ENCODE data around the gene TSPAN18. TPM values are rescaled to one million over a fixed set of nuclear protein-coding genes. Genes with fewer than 3 reads are reported as not detected.

The TSPAN18 gene
- polyA plus RNA-seq, 1 of the 3 experiments (the other 2 are of a cell fraction), result 0.72 TPM

DNA sequence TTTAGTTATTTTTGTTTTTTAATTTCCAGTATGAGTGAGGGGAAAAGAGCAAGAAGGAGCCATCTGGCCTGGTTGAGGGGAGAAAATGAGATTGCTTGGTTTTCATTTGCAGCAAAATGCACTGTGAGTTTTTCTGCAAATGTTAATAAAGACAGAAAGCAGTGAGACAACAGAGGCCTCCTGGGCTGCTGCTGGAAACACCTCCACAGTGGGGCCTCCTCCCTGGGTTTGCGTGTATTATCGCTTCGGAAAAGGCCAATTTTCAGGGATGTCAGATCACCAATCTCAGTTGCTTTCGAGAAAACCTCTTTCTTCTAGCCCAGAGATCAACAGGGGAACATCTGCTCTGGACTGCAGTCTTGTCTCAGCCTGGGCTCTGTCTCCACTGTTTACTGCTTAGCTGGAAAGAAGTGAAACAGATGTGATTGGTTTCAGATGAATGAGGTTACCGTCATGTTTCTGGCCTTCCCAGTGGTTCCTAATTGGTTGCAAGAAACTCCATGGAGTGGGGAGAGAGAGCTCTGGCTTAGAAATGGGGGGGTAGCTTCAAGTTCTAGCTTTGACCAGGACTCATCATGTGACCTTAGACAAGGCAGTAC is 17.3 kb downstream of the TSPAN18 start:
- Histone ChIP-seq H3K27me3 (ENCODE audit: insufficient read depth) (peaks cover 12% of the 10 kb centered on the region; the same call in 1 of the 2 replicates), H3K79me2 (ENCODE audit: insufficient read depth) (no peaks in the 10 kb centered on the region), H3K4me1 (ENCODE audit: control insufficient read depth in 1 of 2, insufficient read depth in 2 of 2, low read depth in 1 of 2, low read length in 1 of 2) (peaks cover 0 to 74% of the 10 kb centered on the region in 2 experiments; a peak in 2 of 4 replicates), H3K9ac (no peak overlapping the region), H3K4me2 (no peak overlapping the region), H3K36me3 (replicated peaks in 1 of 2; ENCODE audit: control insufficient read depth in 1 of 2, insufficient read depth in 2 of 2, low read length in 1 of 2) (no peaks in the 10 kb centered on the region), H3K4me3 (ENCODE audit: low read depth in 2 of 2, low read length in 1 of 2) (no peak overlapping the region), H3K27ac (ENCODE audit: low read depth in 2 of 2, low read length in 1 of 2) (peak overlapping the region in 1 of 2 experiments; percentile 96; a peak in 2 of 4 replicates), H4K20me1 (ENCODE audit: insufficient read depth) (no peaks in the 10 kb centered on the region), H3K9me3 (no peaks in the 10 kb centered on the region), H3K9me2 (no peaks in the 10 kb centered on the region), H3F3A (replicated peaks; ENCODE audit: insufficient read depth) (no peaks in the 10 kb centered on the region), H2AFZ (ENCODE audit: low read depth) (no peak overlapping the region)
- DNase-seq, result peak; percentile 72
- CTCF ChIA-PET, result interaction anchor here (0.7 to 2.7 kb wide), 8 partner anchors 9 to 813 kb away, joined by 3 to 9 read pairs (median 4); no protein-coding TSS in a partner anchor
- WGBS (ENCODE audit: low lambda C conversion rate), result 40% methylated on average over 5 of the region's 5 CpGs
- POLR2A ChIA-PET, result interaction anchor here (1.1 to 2.4 kb wide), 4 partner anchors 10 to 118 kb away, joined by 3 to 11 read pairs (median 9); no protein-coding TSS in a partner anchor
- TF ChIP-seq MXI1 (IDR thresholded peaks at IDR 0.05; ENCODE audit: low read depth, low read length) (peak; percentile 33; the same call in 1 of the 2 replicates), EP300 (IDR thresholded peaks at IDR 0.05; ENCODE audit: borderline replicate concordance in 1 of 2, low read depth in 1 of 2, low read length in 1 of 2) (peak in 1 of 2 experiments; percentile 83; a peak in 2 of 4 replicates), SMC3 (IDR thresholded peaks at IDR 0.05; ENCODE audit: low read depth, low read length) (no peak; the same call in 1 of the 2 replicates), TCF12 (IDR thresholded peaks at IDR 0.05) (peak; percentile 41; the same call in 1 of the 2 replicates), FOXJ3 (CRISPR knock-in tag; IDR thresholded peaks at IDR 0.05) (peak; percentile 90), CHD2 (IDR thresholded peaks at IDR 0.05; ENCODE audit: low read length, partially characterized antibody) (peak; percentile 28), RFX5 (IDR thresholded peaks at IDR 0.05; ENCODE audit: low read length) (peak; percentile 42; the same call in 1 of the 2 replicates), RCOR1 (IDR thresholded peaks at IDR 0.05; ENCODE audit: low read length) (peak; percentile 68; the same call in 1 of the 2 replicates), RAD21 (IDR thresholded peaks at IDR 0.05; ENCODE audit: low read length) (peak; percentile 19; the same call in 1 of the 2 replicates)
- TF ChIP-seq, protein P1, sequence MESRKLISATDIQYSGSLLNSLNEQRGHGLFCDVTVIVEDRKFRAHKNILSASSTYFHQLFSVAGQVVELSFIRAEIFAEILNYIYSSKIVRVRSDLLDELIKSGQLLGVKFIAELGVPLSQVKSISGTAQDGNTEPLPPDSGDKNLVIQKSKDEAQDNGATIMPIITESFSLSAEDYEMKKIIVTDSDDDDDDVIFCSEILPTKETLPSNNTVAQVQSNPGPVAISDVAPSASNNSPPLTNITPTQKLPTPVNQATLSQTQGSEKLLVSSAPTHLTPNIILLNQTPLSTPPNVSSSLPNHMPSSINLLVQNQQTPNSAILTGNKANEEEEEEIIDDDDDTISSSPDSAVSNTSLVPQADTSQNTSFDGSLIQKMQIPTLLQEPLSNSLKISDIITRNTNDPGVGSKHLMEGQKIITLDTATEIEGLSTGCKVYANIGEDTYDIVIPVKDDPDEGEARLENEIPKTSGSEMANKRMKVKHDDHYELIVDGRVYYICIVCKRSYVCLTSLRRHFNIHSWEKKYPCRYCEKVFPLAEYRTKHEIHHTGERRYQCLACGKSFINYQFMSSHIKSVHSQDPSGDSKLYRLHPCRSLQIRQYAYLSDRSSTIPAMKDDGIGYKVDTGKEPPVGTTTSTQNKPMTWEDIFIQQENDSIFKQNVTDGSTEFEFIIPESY (IDR thresholded peaks at IDR 0.05; ENCODE audit: borderline replicate concordance, low read depth), result no peak

DNA sequence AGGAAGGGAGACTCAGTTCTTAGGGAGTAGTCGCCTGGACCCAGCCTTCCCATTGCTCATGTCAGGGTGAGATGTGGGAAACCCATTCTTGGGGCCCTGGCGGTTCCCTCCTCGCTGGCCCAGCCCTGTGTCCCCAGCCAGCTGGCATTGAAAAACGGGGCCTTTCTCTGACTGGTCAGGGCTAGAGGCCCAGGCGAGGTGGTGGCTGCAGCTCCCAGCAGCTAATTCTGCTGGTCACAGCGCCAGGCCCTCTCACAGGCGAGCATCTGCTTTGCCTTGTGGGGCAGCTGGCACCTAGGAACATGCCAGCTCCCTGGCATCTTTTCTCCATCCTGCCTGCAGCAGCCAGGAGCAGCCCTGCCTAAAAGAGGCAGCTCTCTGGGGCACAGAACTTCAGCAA is 20.1 kb downstream of the TSPAN18 start:
- 49% methylated on average over 2 of the region's 7 CpGs for WGBS (ENCODE audit: low lambda C conversion rate)
- peaks cover 0 to 76% of the 10 kb centered on the region in 2 experiments; a peak in 2 of 4 replicates for H3K4me1 ChIP-seq (ENCODE audit: control insufficient read depth in 1 of 2, insufficient read depth in 2 of 2, low read depth in 1 of 2, low read length in 1 of 2)
- CTCF ChIA-PET, result interaction anchor here (0.6 to 2.5 kb wide), 11 partner anchors 15 to 164 kb away, joined by 3 to 14 read pairs (median 4); no protein-coding TSS in a partner anchor
- TF ChIP-seq, protein P2, sequence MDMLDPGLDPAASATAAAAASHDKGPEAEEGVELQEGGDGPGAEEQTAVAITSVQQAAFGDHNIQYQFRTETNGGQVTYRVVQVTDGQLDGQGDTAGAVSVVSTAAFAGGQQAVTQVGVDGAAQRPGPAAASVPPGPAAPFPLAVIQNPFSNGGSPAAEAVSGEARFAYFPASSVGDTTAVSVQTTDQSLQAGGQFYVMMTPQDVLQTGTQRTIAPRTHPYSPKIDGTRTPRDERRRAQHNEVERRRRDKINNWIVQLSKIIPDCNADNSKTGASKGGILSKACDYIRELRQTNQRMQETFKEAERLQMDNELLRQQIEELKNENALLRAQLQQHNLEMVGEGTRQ (IDR thresholded peaks at IDR 0.05; ENCODE audit: borderline replicate concordance, low read depth, low read length), result no peak
- peak in 1 of 2 experiments; percentile 19; a peak in 1 of 4 replicates for TF ChIP-seq EP300 (IDR thresholded peaks at IDR 0.05; ENCODE audit: borderline replicate concordance in 1 of 2, low read depth in 1 of 2, low read length in 1 of 2)
- no peak for TF ChIP-seq JUND (IDR thresholded peaks at IDR 0.05)
- TF ChIP-seq ELF1 (IDR thresholded peaks at IDR 0.05), result no peak
- TF ChIP-seq REST (IDR thresholded peaks at IDR 0.05; ENCODE audit: low read depth, low read length), result no peak
- TF ChIP-seq, protein P3, sequence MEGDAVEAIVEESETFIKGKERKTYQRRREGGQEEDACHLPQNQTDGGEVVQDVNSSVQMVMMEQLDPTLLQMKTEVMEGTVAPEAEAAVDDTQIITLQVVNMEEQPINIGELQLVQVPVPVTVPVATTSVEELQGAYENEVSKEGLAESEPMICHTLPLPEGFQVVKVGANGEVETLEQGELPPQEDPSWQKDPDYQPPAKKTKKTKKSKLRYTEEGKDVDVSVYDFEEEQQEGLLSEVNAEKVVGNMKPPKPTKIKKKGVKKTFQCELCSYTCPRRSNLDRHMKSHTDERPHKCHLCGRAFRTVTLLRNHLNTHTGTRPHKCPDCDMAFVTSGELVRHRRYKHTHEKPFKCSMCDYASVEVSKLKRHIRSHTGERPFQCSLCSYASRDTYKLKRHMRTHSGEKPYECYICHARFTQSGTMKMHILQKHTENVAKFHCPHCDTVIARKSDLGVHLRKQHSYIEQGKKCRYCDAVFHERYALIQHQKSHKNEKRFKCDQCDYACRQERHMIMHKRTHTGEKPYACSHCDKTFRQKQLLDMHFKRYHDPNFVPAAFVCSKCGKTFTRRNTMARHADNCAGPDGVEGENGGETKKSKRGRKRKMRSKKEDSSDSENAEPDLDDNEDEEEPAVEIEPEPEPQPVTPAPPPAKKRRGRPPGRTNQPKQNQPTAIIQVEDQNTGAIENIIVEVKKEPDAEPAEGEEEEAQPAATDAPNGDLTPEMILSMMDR (IDR thresholded peaks at IDR 0.05), result no peak
- TF ChIP-seq SMC3 (IDR thresholded peaks at IDR 0.05; ENCODE audit: low read depth, low read length), result no peak
- TF ChIP-seq MXI1 (IDR thresholded peaks at IDR 0.05; ENCODE audit: low read depth, low read length), result no peak
- TF ChIP-seq FOXM1 (IDR thresholded peaks at IDR 0.05; ENCODE audit: low read depth), result no peak
- no peak for TF ChIP-seq EZH2phosphoT487 (IDR thresholded peaks at IDR 0.05; ENCODE audit: borderline replicate concordance, low read depth)

More for the DNA sequence above, 20.1 kb downstream of the TSPAN18 start:
- no peaks in the 10 kb centered on the region for H3F3A ChIP-seq (replicated peaks; ENCODE audit: insufficient read depth)
- no peaks in the 10 kb centered on the region for H3K9me2 ChIP-seq
- H3K4me2 ChIP-seq, result no peak overlapping the region
- no peaks in the 10 kb centered on the region for H3K79me2 ChIP-seq (ENCODE audit: insufficient read depth)
- H3K27me3 ChIP-seq (ENCODE audit: insufficient read depth), result no peaks in the 10 kb centered on the region; the same call in 1 of the 2 replicates
- no peaks in the 10 kb centered on the region for H3K36me3 ChIP-seq (replicated peaks in 1 of 2; ENCODE audit: control insufficient read depth in 1 of 2, insufficient read depth in 2 of 2, low read length in 1 of 2)
- no peaks in the 10 kb centered on the region for H4K20me1 ChIP-seq (ENCODE audit: insufficient read depth)
- POLR2A ChIA-PET, result interaction anchor here (0.6 to 1.8 kb wide), 7 partner anchors 9 to 778 kb away, joined by 3 to 8 read pairs (median 4); no protein-coding TSS in a partner anchor
- H2AFZ ChIP-seq (ENCODE audit: low read depth), result no peak overlapping the region
- no peak overlapping the region for H3K9ac ChIP-seq
- no peaks in the 10 kb centered on the region for H3K9me3 ChIP-seq
- H3K4me3 ChIP-seq (ENCODE audit: low read depth in 2 of 2, low read length in 1 of 2), result no peak overlapping the region
- peak; percentile 59 for DNase-seq
- peak overlapping the region in 1 of 2 experiments; percentile 85; a peak in 2 of 4 replicates for H3K27ac ChIP-seq (ENCODE audit: low read depth in 2 of 2, low read length in 1 of 2)
